ENCODE data around the gene TXNDC16. TPM values are rescaled to one million over a fixed set of nuclear protein-coding genes. Genes with fewer than 3 reads are reported as not detected.
"Not testable (repeated sequence)": the region's sequence is repeated elsewhere in the genome, so short reads cannot be mapped to it uniquely, and the experiment has no call there.

TXNDC16 gene
- total RNA-seq, 1 experiment from 2014 or later: 10.9 TPM

DNA sequence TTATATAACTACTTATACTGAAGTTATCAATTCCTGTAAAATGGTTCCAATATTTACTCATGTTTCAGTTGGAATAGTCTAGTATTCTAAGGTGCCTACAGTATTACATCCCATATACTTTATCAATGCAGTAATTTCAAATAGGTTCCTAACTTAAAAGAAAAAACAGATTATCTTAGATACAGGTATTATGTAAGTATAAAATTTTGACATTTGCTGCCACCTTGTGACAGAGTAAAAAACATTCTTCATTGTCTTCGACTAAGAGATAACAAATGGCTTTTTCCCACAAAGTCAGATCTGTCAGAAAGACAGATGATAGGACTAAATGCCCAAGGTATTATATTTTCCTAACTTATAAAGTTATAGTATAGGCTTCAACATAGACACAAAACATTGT is 78.7 kb downstream of the TXNDC16 start (continued):
- TF ChIP-seq ELF4 (CRISPR knock-in tag; IDR thresholded peaks at IDR 0.05; ENCODE audit: low read depth) (no peak), ESRRA (CRISPR knock-in tag; IDR thresholded peaks at IDR 0.05; ENCODE audit: borderline replicate concordance) (no peak), RELA (CRISPR knock-in tag; IDR thresholded peaks at IDR 0.05; ENCODE audit: borderline replicate concordance) (no peak), FOXP1 (CRISPR knock-in tag; IDR thresholded peaks at IDR 0.05; ENCODE audit: borderline replicate concordance) (no peak)

DNA sequence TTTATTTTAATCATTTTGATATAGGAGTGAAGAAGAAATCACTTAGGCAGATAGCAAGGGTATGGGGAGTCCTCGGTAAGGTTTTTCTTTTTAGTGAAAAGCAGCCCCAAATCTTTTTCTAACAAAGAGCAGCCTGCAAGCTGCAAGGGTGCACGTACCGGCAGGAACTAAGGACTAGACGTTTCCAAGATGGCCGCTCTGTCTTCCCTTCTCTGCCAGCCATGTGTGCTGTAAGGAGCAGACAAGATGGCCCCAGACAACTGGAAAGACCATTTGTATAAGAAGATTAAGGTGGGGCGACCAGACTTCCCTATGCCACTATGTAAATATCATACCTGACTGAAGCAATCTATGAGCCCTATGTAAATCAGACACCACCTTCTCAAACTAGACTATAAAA is 79.6 kb downstream of the TXNDC16 start:
- H3K27me3 Mint-ChIP-seq (ENCODE audit: low read depth): no peaks in the 10 kb centered on the region
- ChIA-PET POLR2A (no interaction called here), CTCF (no interaction called here)
- H3K27ac Mint-ChIP-seq: no peak overlapping the region
- DNase-seq (ENCODE audit: low spot score) (no peak), ATAC-seq (no peak)
- no peak for TF ChIP-seq TP53 (CRISPR knock-in tag; IDR thresholded peaks at IDR 0.05)
- TF ChIP-seq, protein P1, sequence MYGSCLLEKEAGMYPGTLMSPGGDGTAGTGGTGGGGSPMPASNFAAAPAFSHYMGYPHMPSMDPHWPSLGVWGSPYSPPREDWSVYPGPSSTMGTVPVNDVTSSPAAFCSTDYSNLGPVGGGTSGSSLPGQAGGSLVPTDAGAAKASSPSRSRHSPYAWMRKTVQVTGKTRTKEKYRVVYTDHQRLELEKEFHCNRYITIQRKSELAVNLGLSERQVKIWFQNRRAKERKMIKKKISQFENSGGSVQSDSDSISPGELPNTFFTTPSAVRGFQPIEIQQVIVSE (CRISPR knock-in tag; IDR thresholded peaks at IDR 0.05; ENCODE audit: borderline replicate concordance): no peak
- TF ChIP-seq GTF2I (CRISPR knock-in tag; conservative IDR thresholded peaks at IDR 0.05): no peak
- no peak for TF ChIP-seq SOX15 (CRISPR knock-in tag; IDR thresholded peaks at IDR 0.05)
- no peak for TF ChIP-seq GABPB1 (CRISPR knock-in tag; IDR thresholded peaks at IDR 0.05)
- TF ChIP-seq SMAD3 (CRISPR knock-in tag; IDR thresholded peaks at IDR 0.05; ENCODE audit: borderline replicate concordance): no peak
- TF ChIP-seq OVOL2 (CRISPR knock-in tag; IDR thresholded peaks at IDR 0.05; ENCODE audit: borderline replicate concordance): no peak
- peaks cover 16% of the 10 kb centered on the region for H3K9me3 Mint-ChIP-seq
- peaks cover 14% of the 10 kb centered on the region for H3K36me3 Mint-ChIP-seq
- no peak overlapping the region for H3K4me3 Mint-ChIP-seq
- peaks cover 12% of the 10 kb centered on the region for H3K4me1 Mint-ChIP-seq

DNA sequence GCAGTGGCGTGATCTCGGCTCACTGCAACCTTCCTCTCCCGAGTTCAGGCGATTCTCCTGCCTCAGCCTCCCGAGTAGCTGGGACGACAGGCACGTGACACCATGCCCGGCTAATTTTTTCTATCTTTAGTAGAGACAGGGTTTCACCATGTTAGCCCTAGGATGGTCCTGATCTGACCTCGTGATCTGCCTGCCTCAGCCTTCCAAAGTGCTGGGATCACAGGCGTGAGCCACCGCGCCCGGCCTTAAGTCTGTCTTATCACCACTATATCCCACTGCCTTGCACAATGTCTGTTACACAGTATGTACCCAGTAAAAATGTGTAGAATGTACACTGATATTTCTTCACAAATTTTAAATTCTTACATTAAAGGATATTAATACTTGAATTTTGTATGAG is 80.1 kb downstream of the TXNDC16 start:
- H3K27me3 Mint-ChIP-seq (ENCODE audit: low read depth); DNase-seq (ENCODE audit: low spot score); CTCF ChIA-PET; H3K4me3 Mint-ChIP-seq; POLR2A ChIA-PET; H3K27ac Mint-ChIP-seq; ATAC-seq: not testable (repeated sequence)
- Mint-ChIP-seq H3K4me1 (peaks cover 12% of the 10 kb centered on the region), H3K9me3 (peaks cover 14% of the 10 kb centered on the region), H3K36me3 (peaks cover 13% of the 10 kb centered on the region)

DNA sequence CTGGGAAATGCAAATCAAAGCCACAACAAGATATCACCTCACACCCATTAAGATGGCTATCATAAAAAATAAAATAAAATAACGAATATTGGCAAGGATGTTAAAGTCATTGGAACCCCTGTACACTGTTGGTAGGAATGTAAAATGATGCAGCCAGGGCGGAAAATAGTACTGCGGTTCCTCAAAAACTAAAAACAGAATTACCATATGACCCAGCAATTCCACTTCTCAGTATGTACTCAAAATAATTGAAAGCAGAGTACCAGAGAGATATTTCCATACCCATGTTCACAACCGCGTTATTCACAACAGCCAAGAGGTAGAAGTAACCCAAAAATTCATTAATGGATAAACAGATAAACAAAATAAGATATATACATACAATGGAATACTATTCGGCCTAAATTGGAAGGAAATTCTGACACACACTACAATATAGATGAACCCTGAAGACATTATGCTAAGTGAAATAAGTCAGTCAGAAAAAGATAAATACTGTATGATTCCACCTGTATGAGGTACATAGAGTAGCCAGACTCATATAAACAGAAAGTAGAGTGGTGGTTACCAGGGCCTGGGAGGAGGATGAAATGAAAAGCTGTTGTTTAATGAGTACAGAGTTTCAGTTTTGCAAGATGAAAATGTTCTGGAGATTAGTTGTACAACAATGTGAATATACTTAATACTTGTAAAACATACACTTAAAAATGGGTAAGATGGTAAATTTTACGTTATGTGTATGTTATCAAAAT is 84.6 kb downstream of the TXNDC16 start:
- Mint-ChIP-seq H3K4me1 (peaks cover 12% of the 10 kb centered on the region), H3K4me3 (no peak overlapping the region), H3K9me3 (0 out of 2 replicates have a peak, but pooled peaks cover under 1% of the 10 kb centered on the region), H3K36me3 (peaks cover 5% of the 10 kb centered on the region), H3K27me3 (ENCODE audit: low read depth) (no peaks in the 10 kb centered on the region), H3K27ac (no peak overlapping the region; the same call in 1 of the 2 replicates)
- ChIA-PET POLR2A (no interaction called here), CTCF (no interaction called here)
- no peak for DNase-seq (ENCODE audit: low spot score)
- ATAC-seq: no peak
- TF ChIP-seq, protein P2, sequence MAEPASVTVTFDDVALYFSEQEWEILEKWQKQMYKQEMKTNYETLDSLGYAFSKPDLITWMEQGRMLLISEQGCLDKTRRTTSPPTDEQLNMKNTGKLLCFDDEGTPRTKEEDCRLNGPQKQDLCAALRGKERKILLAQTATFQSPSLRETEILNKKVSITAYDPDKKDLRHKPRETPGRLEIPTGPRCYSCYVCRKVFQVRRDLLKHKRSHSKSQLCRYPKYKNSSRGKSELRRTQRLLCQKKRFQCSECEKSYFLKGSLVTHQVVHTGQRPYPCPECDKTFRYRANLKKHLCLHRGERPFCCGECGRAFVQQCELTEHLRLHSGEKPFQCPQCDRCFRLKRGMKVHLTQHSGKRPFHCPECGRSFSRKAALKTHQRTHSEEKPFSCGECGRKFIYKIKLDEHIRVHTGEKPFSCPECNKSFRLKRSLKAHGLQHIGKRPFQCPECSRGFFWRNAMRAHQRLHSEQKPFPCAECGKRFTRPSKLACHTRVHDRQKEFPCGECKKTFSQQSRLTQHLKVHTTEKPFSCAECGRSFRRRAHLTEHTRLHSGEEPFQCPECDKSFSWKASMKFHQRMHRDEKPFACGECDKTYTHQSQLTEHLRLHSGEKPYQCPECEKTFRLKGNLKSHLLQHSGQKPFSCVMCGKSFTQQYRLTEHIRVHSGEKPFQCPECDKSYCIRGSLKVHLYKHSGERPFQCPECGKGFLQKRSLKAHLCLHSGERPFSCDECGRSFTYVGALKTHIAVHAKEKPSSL (CRISPR knock-in tag; conservative IDR thresholded peaks at IDR 0.05): no peak
- TF ChIP-seq, protein P3, sequence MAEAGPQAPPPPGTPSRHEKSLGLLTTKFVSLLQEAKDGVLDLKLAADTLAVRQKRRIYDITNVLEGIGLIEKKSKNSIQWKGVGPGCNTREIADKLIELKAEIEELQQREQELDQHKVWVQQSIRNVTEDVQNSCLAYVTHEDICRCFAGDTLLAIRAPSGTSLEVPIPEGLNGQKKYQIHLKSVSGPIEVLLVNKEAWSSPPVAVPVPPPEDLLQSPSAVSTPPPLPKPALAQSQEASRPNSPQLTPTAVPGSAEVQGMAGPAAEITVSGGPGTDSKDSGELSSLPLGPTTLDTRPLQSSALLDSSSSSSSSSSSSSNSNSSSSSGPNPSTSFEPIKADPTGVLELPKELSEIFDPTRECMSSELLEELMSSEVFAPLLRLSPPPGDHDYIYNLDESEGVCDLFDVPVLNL (CRISPR knock-in tag; IDR thresholded peaks at IDR 0.05; ENCODE audit: borderline replicate concordance, low read depth): no peak
- TF ChIP-seq NR2C2 (CRISPR knock-in tag; IDR thresholded peaks at IDR 0.05) (no peak), ELF4 (CRISPR knock-in tag; IDR thresholded peaks at IDR 0.05; ENCODE audit: low read depth) (no peak), ZBTB21 (CRISPR knock-in tag; IDR thresholded peaks at IDR 0.05; ENCODE audit: borderline replicate concordance) (no peak), ATF1 (CRISPR knock-in tag; IDR thresholded peaks at IDR 0.05) (no peak), EMX1 (CRISPR knock-in tag; IDR thresholded peaks at IDR 0.05) (no peak)
- TF ChIP-seq, protein P4, sequence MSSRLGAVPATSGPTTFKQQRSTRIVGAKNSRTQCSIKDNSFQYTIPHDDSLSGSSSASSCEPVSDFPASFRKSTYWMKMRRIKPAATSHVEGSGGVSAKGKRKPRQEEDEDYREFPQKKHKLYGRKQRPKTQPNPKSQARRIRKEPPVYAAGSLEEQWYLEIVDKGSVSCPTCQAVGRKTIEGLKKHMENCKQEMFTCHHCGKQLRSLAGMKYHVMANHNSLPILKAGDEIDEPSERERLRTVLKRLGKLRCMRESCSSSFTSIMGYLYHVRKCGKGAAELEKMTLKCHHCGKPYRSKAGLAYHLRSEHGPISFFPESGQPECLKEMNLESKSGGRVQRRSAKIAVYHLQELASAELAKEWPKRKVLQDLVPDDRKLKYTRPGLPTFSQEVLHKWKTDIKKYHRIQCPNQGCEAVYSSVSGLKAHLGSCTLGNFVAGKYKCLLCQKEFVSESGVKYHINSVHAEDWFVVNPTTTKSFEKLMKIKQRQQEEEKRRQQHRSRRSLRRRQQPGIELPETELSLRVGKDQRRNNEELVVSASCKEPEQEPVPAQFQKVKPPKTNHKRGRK (CRISPR knock-in tag; IDR thresholded peaks at IDR 0.05; ENCODE audit: borderline replicate concordance): no peak
- TF ChIP-seq, protein P5, sequence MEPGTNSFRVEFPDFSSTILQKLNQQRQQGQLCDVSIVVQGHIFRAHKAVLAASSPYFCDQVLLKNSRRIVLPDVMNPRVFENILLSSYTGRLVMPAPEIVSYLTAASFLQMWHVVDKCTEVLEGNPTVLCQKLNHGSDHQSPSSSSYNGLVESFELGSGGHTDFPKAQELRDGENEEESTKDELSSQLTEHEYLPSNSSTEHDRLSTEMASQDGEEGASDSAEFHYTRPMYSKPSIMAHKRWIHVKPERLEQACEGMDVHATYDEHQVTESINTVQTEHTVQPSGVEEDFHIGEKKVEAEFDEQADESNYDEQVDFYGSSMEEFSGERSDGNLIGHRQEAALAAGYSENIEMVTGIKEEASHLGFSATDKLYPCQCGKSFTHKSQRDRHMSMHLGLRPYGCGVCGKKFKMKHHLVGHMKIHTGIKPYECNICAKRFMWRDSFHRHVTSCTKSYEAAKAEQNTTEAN (CRISPR knock-in tag; IDR thresholded peaks at IDR 0.05): no peak
- TF ChIP-seq, protein P6, sequence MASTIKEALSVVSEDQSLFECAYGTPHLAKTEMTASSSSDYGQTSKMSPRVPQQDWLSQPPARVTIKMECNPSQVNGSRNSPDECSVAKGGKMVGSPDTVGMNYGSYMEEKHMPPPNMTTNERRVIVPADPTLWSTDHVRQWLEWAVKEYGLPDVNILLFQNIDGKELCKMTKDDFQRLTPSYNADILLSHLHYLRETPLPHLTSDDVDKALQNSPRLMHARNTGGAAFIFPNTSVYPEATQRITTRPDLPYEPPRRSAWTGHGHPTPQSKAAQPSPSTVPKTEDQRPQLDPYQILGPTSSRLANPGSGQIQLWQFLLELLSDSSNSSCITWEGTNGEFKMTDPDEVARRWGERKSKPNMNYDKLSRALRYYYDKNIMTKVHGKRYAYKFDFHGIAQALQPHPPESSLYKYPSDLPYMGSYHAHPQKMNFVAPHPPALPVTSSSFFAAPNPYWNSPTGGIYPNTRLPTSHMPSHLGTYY (CRISPR knock-in tag; IDR thresholded peaks at IDR 0.05): no peak
- TF ChIP-seq, protein P7, sequence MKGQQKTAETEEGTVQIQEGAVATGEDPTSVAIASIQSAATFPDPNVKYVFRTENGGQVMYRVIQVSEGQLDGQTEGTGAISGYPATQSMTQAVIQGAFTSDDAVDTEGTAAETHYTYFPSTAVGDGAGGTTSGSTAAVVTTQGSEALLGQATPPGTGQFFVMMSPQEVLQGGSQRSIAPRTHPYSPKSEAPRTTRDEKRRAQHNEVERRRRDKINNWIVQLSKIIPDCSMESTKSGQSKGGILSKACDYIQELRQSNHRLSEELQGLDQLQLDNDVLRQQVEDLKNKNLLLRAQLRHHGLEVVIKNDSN (CRISPR knock-in tag; IDR thresholded peaks at IDR 0.05): no peak
